Measurements from ENCODE around the gene AVPI1.
A peak's percentile ranks its signal among the peaks of the same experiment; 100 is the strongest.
"Not testable (repeated sequence)": the region's sequence is repeated elsewhere in the genome, so short reads cannot be mapped to it uniquely, and the experiment has no call there.

Gene AVPI1

GRCh38 chr10:97705006-97705670 is 18.1 kb upstream of the AVPI1 start:
- DNase-seq (ENCODE audit: insufficient read length, low spot score) (no peak), FAIRE-seq (no peak)
- no peak for TF ChIP-seq POLR2AphosphoS5 (IDR thresholded peaks at IDR 0.05; ENCODE audit: low read depth, low read length)
- TF ChIP-seq POU2F2 (IDR thresholded peaks at IDR 0.05; ENCODE audit: low read depth, low read length) = no peak

GRCh38 chr10:97704341-97704740 is 17.3 kb upstream of the AVPI1 start:
- FAIRE-seq (no peak), DNase-seq (ENCODE audit: insufficient read length, low spot score) (no peak)
- no peak for TF ChIP-seq TAF1 (IDR thresholded peaks at IDR 0.05; ENCODE audit: low read depth, low read length)
- no peak for TF ChIP-seq SPI1 (IDR thresholded peaks at IDR 0.05; ENCODE audit: low read depth, low read length)
- no peak for TF ChIP-seq POLR2AphosphoS5 (IDR thresholded peaks at IDR 0.05; ENCODE audit: low read depth, low read length)
- TF ChIP-seq PAX5 (IDR thresholded peaks at IDR 0.05; ENCODE audit: insufficient read depth, low read length, severe bottlenecking) = no peak
- TF ChIP-seq POLR2A (IDR thresholded peaks at IDR 0.05; ENCODE audit: low read depth, low read length) = no peak
- TF ChIP-seq POU2F2 (IDR thresholded peaks at IDR 0.05; ENCODE audit: low read depth, low read length) = no peak

GRCh38 chr10:97703398-97704067 is 16.5 kb upstream of the AVPI1 start:
- DNase-seq (ENCODE audit: insufficient read length, low spot score) = no peak
- no peak for TF ChIP-seq POLR2AphosphoS5 (IDR thresholded peaks at IDR 0.05; ENCODE audit: low read depth, low read length)
- no peak for TF ChIP-seq POU2F2 (IDR thresholded peaks at IDR 0.05; ENCODE audit: low read depth, low read length)
- no peak for TF ChIP-seq PAX5 (IDR thresholded peaks at IDR 0.05; ENCODE audit: insufficient read depth, low read length, severe bottlenecking)
- TF ChIP-seq TAF1 (IDR thresholded peaks at IDR 0.05; ENCODE audit: low read depth, low read length) = no peak
- no peak for TF ChIP-seq POLR2A (IDR thresholded peaks at IDR 0.05; ENCODE audit: low read depth, low read length)
- TF ChIP-seq SPI1 (IDR thresholded peaks at IDR 0.05; ENCODE audit: low read depth, low read length) = no peak
- FAIRE-seq = no peak

GRCh38 chr10:97701438-97702069 is 14.5 kb upstream of the AVPI1 start:
- TF ChIP-seq POLR2A (IDR thresholded peaks at IDR 0.05; ENCODE audit: low read depth, low read length) (no peak), PAX5 (IDR thresholded peaks at IDR 0.05; ENCODE audit: insufficient read depth, low read length, severe bottlenecking) (no peak), TAF1 (IDR thresholded peaks at IDR 0.05; ENCODE audit: low read depth, low read length) (no peak), SPI1 (IDR thresholded peaks at IDR 0.05; ENCODE audit: low read depth, low read length) (no peak), POLR2AphosphoS5 (IDR thresholded peaks at IDR 0.05; ENCODE audit: low read depth, low read length) (no peak), POU2F2 (IDR thresholded peaks at IDR 0.05; ENCODE audit: low read depth, low read length) (no peak)
- DNase-seq (ENCODE audit: insufficient read length, low spot score) (peak; percentile 68), FAIRE-seq (peak; percentile 82)

- FAIRE-seq; DNase-seq (ENCODE audit: insufficient read length, low spot score): not testable (repeated sequence)
These were observed 11.1 kb upstream of the AVPI1 start for GRCh38 chr10:97698072-97698655.

- TF ChIP-seq POLR2A (IDR thresholded peaks at IDR 0.05; ENCODE audit: low read depth, low read length) (no peak), SPI1 (IDR thresholded peaks at IDR 0.05; ENCODE audit: low read depth, low read length) (no peak), PAX5 (IDR thresholded peaks at IDR 0.05; ENCODE audit: insufficient read depth, low read length, severe bottlenecking) (no peak), POU2F2 (IDR thresholded peaks at IDR 0.05; ENCODE audit: low read depth, low read length) (no peak), POLR2AphosphoS5 (IDR thresholded peaks at IDR 0.05; ENCODE audit: low read depth, low read length) (no peak), TAF1 (IDR thresholded peaks at IDR 0.05; ENCODE audit: low read depth, low read length) (no peak)
- FAIRE-seq (no peak), DNase-seq (ENCODE audit: insufficient read length, low spot score) (no peak)
These were observed 3.1 kb upstream of the AVPI1 start for GRCh38 chr10:97690133-97690532.

- FAIRE-seq = no peak
- DNase-seq (ENCODE audit: insufficient read length, low spot score) = no peak
- no peak for TF ChIP-seq PAX5 (IDR thresholded peaks at IDR 0.05; ENCODE audit: insufficient read depth, low read length, severe bottlenecking)
- TF ChIP-seq POLR2AphosphoS5 (IDR thresholded peaks at IDR 0.05; ENCODE audit: low read depth, low read length) = no peak
- no peak for TF ChIP-seq POLR2A (IDR thresholded peaks at IDR 0.05; ENCODE audit: low read depth, low read length)
- TF ChIP-seq SPI1 (IDR thresholded peaks at IDR 0.05; ENCODE audit: low read depth, low read length) = no peak
- no peak for TF ChIP-seq TAF1 (IDR thresholded peaks at IDR 0.05; ENCODE audit: low read depth, low read length)
- no peak for TF ChIP-seq POU2F2 (IDR thresholded peaks at IDR 0.05; ENCODE audit: low read depth, low read length)
These were observed 2.5 kb upstream of the AVPI1 start for GRCh38 chr10:97689559-97690020.

GRCh38 chr10:97687785-97688781 is 1.0 kb upstream of the AVPI1 start:
- DNase-seq (ENCODE audit: insufficient read length, low spot score) (no peak), FAIRE-seq (peak; percentile 59)
- no peak for TF ChIP-seq TAF1 (IDR thresholded peaks at IDR 0.05; ENCODE audit: low read depth, low read length)

- FAIRE-seq = peak; percentile 56
- no peak for TF ChIP-seq TAF1 (IDR thresholded peaks at IDR 0.05; ENCODE audit: low read depth, low read length)
- TF ChIP-seq POLR2A (IDR thresholded peaks at IDR 0.05; ENCODE audit: low read depth, low read length) = no peak
- TF ChIP-seq POLR2AphosphoS5 (IDR thresholded peaks at IDR 0.05; ENCODE audit: low read depth, low read length) = no peak
- no peak for TF ChIP-seq SPI1 (IDR thresholded peaks at IDR 0.05; ENCODE audit: low read depth, low read length)
- DNase-seq (ENCODE audit: insufficient read length, low spot score) = no peak
These were observed 610 bp downstream of the AVPI1 start for GRCh38 chr10:97686301-97686961.
